Hepatocyte (in vitro differentiated cells): ENCODE data around the gene DNAJC5.

Experiments
- EZH2 ChIP-seq: fragments of 200-600 bp; sonication (generic); IDR thresholded peaks from 2 replicates; pipeline ENCODE4 v1.6.1; 2016; ENCODE audit warnings: antibody characterized with exemption, mild to moderate bottlenecking, borderline replicate concordance
- EZH2phosphoT487 ChIP-seq: fragments of 200-600 bp; sonication (generic); IDR thresholded peaks from one replicate; pipeline ENCODE4 v1.6.1; 2018; ENCODE audit warnings: antibody characterized with exemption, mild to moderate bottlenecking, low read depth, moderate library complexity; ENCODE audit not compliant: unreplicated experiment, severe bottlenecking
- TF ChIP-seq, protein P1 (sequence below): fragments of 200-600 bp; sonication (generic); IDR thresholded peaks from 2 replicates; pipeline ENCODE4 v1.5.1; 2016; ENCODE audit warnings: antibody characterized with exemption, mild to moderate bottlenecking; ENCODE audit not compliant: poor library complexity

DNA sequence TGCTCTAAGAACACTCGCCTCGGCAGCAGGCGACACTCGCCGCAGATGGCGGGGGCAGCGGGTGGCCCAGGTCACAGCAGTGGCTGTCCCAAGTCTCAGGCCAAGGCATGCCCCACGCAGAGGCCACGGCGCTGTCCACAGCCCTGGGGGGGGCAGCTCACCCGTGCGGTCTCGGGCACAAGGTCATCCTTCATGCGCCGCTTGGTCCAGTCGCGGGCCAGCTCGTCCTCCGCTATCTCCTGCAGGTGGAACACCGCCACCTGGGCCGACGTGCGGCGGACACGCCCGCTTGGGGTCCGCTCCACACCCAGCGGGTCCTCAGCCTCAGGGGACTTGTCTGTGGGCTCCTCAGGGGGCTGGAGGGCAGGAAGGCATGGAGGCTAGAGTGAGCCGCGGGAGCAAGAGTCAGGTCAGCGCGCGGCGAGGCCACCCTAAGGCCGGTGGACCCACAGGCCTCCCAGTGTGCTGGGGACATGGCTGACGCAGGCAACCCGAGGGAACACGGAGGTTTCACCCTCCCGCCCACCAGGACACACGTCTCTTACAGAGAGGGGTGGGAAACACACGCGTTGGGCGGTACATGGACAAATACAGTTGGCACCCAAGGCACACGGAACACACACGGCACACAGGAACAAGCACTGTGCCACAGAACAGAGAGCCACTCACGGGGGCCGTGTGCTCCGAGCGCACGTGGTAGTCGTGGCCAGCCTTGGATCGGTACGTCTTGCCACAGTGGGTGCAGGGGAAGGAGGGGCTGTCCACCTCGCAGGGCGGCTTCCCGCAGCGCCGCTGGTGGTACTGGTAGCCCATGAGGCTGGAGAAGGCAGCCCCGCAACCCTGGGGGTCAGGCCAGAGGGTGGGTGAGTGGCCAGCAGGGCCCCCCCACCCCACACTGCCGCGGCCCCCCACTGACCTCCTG, 67.8 kb downstream of the DNAJC5 start:
- no peak for TF ChIP-seq EZH2phosphoT487
- TF ChIP-seq, protein P1, sequence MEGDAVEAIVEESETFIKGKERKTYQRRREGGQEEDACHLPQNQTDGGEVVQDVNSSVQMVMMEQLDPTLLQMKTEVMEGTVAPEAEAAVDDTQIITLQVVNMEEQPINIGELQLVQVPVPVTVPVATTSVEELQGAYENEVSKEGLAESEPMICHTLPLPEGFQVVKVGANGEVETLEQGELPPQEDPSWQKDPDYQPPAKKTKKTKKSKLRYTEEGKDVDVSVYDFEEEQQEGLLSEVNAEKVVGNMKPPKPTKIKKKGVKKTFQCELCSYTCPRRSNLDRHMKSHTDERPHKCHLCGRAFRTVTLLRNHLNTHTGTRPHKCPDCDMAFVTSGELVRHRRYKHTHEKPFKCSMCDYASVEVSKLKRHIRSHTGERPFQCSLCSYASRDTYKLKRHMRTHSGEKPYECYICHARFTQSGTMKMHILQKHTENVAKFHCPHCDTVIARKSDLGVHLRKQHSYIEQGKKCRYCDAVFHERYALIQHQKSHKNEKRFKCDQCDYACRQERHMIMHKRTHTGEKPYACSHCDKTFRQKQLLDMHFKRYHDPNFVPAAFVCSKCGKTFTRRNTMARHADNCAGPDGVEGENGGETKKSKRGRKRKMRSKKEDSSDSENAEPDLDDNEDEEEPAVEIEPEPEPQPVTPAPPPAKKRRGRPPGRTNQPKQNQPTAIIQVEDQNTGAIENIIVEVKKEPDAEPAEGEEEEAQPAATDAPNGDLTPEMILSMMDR = no peak
- TF ChIP-seq EZH2 = no peak
